DMS79 treated with DMSO at 0.1 percent for 48 hours (cell line): ENCODE results near the gene FOXN3.
A peak's percentile ranks its signal among the peaks of the same experiment; 100 is the strongest.

Source experiments
- DNase-seq: peaks from one replicate; lab custom pipeline; 2025; lab: John Stamatoyannopoulos, UW

FOXN3 gene

DNA sequence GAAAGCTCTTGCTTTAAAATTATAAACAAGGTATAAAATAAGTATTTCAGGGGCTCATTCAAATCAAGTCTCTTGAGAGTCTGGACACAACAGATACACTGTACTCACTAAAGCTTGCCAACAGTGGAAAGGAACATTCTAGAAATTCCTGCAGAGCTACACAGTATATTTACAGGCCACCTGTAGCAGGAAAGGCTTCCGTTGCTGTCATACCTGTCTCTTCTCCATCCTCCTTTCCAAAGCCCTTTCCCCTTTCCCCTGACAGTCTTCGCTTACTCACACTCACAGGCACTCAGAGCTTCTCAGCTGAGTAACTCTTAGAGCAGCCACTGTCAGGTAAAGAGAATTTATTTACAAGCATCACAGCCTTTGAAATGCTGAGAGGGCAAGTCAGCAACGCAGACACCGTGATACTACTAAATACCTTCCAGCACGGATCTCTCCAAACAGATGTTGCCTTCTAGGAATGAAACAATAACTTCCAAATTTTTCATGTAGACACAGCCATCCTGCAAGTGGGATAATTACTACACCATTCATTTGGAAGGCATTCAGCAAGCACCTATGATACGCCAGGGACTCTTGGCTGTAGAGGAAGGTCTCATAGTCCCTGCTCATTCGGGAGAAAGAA, 167.9 kb downstream of the FOXN3 start:
- peak; percentile 96 for DNase-seq

DNA sequence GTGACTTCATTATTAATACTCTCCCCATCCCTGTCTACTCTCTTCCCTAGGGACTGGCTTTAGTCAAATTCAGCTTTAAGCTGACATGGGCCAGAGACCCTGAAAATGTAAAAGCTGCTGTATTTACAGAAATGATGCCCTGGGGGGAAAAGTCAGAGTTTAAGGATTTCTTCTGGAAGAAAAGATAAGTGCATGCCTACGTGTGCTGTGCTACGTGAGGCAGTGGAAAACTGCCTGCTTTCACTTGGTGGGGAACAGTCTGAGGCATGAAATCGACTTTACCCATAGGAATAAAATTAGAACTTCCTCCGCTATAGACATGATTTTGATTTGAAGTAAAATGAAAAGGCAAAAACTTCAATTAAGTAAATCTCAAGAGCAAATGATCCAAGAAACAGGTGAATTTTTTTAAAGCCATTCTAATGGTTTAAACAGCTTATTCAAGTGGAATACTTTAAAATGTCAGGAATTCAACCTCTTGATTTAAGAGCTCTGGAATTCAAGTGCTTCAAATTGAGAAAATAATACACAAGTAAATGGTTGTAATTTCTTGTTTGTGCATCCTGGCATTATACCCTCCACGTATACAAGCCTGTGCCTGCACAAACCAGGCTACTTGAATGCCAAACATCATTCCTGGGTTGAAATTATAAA, 168.5 kb downstream of the FOXN3 start:
- peak; percentile 96 for DNase-seq

DNA sequence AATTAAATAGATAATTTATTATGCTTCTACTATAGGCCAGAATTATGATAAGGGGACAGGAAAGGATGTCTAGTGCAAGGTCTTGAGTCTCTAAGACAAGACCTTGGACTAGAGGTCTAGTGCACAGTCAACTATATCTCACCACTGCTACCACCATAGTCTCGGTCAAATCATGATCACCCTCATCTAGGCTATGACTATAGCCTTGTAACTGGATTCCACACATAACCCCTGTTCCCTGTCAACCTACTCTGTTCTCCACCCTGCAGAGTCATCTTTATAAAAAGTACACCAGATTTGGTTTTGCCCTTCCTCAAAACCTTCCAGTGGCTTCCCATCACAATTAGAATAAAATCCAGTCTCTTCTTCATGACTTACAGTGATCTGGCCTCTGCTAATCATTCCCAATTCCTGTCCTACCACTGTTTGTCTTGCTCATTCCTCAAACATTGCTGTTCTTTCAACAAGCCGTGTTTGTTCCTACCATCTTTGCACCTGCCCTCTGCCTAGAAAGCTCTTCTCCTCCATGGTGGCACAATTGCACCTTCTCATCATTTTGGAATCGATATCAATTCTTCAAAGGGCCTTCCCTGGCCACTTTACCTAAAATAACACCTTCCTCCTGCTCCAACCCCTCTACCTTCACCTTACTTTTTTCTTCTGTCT, 169.4 kb downstream of the FOXN3 start:
- DNase-seq: peak; percentile 45

DNA sequence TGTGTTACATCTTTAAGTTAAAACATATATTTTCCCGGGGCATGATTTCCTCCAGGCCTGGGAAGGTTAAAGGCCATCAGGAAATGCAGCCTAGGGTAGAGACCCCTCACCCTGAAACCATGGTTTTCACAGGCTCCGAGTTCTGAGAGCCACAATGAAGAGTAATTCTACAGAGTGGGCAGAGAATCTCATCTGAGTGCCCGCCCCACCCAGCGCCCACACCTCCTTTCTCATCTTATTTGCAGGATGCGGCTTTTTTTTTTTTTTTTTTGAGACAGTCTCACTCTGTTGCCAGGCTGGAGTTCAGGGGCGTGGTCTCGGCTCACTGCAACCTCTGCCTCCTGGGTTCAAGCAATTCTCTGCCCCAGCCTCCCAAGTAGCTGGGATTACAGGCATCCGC, 170.7 kb downstream of the FOXN3 start:
- DNase-seq: no peak

DNA sequence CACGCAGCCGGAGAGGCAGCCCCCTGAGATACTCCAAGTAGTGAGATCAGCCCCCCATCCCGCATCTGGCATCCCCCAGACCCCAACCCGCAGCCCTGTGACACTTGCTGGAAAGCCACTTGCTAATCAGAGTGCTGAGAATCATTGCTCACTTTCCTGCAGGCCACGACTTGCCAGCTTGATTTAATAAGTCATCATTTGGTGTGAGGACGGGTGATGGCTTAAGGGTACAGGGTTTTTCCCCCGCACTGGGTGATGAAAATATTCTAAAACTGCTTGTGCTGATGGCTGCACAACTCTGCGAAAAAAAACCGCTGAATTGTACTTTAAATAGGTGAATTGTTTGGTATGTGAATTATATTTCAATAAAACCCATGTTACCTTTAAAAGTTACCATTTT, 171.2 kb downstream of the FOXN3 start:
- no peak for DNase-seq

DNA sequence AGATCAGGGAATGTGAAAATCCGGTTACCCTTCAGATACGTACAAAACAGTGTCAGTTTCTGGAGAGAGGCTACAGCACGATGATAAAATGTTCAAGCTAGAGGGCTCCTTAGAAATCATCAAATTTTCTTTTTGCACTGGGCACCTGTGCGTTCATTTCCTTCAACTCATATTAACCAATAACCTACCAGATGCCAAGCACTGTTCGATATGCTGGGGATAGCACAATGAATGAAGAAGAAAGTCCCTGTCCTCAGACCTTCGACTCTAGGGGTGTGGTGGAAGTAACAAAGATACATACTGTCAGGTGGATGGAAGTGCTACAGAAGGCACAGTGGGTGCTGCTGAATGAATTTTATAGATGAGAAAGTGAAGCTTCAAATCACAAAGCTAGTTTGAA, 172.3 kb downstream of the FOXN3 start:
- DNase-seq: no peak

DNA sequence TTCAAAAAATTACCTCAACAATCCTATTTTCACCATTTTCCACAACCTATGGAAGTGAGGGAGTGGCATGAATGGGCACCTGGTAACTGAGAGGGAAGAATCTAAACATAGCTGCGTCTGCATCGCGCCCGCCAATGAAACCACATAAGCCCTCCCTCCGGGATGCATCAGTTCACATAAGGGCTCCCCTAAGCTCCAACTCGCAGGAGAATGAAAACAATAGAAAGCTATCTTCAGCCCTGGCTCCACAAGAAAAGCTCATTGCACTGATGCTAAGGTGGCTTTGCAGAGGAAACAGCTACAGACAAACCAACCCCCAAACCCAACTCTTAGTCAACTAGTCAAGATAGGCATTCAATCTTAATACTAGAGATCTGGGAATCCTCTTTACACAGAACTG, 173.3 kb downstream of the FOXN3 start:
- no peak for DNase-seq

DNA sequence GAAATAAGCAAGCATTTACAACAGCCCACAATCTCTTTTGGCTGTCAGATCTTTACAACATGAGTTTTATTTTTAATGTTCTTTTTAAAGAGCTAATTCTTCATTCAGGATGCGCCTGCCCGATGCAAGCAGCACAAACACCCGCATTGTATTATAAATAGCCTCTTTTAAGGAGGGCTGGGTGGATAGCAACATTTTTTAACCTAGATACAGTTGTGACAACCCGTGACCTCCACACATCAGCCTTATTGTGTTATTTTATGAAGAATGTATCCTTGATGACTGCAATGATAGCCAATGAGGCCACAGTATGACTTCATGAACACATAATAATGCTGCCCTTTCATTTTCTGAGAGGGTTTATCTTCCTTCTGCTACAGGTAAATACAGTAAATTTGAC, 173.7 kb downstream of the FOXN3 start:
- no peak for DNase-seq

DNA sequence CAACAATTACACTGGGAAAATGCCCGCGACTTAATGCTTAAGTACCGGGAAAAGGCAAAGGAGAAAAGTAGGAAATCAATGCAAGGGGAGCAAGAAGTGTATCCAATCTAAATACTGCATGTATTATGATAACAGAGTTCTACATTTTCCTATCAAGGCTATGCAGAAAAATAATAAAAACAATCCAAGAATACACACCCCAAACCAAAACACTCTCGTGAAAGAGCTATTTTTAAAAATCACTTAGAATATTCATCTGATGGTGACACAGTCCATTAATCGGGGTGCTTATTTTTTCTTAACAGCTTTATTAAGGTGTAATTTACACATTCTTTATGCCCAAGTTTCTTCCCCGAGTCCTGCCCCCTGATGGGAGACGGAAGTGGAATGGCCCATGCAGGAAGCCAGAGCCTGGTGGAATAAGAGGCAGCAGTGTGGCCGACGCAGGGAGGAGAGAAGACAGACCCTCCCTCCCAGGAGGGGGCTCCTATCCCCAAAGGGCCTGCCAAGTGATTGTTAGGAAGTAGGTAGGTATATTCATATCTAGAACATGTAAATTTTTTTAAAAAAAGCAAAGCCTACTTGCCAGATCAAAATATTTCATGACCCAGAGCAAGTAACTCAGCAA, 174.3 kb downstream of the FOXN3 start:
- no peak for DNase-seq

DNA sequence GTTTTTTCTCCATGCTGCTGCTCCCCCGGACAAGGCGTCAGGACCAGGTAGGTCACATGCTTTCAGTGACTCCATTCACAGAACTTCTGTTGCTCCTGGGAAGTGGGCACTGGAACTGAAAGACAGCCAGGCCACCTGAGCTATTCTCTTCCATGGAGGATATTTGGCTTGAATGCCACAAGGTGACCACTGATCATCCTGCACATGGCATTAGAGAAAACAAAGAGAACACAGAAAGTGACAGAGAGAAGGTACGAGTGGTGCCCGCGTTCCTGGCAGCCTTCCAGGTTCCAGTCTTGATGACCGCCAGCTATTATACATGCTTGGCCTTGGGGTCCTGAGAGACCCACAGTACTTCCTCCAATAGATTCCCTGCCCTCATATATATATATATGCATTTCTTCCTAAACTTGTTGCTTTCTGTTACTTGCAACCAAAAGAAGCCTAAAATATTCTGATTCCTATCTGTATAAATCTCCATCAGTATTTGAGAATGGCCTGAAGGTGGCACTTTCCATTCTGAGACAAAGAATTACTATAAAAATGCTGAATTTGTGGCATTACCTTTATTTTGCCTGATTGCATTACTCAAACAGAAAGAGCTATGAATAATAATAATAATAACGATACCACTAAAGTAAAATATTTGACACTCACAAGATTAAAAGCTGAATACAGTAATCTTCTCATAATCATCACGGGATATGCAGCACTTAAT, 174.9 kb downstream of the FOXN3 start:
- DNase-seq: no peak

DNA sequence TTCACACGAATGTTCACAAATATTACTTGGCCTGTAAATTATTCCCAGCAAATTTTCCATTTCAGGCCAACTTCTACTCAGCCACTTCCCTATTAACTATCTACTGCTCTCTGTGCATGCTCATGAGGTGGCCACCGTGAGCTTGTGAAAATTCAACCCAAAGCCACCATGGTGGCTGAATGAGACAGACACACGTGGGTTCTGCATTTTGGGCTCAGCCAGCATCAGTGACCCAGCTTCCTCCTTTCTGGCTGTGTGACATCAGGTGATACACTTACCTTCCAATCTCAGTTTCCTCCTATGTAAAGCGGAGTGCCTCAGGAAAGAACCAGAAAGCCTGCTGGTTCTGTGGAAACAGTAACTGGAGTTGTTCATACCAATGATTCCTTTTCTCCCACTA, 175.8 kb downstream of the FOXN3 start:
- DNase-seq: no peak

DNA sequence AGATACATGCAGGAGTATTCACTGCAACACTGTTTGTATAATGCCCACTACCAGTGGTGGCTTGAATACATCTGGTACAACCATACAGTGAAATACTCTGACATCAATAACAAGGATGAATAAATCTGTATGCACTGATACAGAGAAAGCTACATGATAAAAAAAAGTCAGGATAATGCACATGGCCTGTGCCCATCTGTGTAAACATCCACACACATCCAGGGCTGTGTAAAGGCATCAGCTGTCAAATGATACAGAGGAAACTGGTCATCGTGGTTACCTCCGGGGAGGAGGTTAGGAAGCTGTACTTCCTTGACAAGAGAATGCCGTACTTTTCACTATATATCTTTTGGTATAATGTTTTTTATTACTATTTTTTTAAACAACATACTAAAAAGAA, 176.6 kb downstream of the FOXN3 start:
- DNase-seq: no peak

DNA sequence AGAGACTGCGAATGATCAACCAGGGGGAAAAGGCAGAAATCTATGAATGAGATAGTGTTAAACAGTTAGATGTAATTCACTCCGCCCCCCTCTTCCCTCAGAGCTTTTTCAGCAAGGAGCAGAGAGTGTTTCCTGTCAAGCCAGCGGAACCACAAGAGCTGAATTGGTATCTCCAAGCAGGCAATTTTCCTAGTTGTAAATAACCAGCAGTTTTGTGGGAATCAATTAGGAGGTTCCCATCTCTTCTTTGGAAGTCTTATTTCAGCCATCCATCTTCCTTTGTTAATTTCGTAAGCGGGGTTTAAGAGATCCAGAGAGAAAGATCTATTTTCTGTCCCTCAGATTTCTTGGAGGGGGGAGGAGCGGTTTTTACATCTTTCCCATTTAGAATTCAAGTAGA, 178.0 kb downstream of the FOXN3 start:
- peak; percentile 29 for DNase-seq

DNA sequence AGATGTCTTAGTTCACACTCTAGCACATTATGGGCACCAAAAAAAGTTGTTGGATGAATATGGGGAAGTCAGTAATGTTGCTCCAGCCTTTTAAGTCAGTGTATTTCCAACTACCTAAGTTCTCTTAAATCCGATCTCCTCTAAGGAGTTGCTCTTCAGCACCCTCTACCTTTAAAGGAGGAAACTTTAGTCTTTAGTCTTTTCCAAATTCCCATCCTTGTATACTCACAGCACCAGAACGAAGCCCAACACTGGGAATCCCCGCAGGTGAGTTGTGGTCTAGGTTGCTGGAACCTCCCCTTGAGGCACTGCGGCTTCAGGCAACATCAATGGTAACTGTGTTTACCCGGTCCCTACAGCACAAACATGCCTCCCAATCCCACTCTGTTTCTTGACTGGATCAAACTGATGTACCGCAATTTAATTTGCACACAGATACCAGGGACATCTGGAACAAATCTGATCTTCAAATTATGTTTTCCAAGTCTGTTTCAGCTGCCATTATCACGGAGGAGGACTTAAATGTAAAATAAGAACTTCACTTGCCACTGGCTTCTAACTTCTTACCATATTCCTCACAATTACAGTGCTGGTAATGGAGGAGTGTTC, 179.0 kb downstream of the FOXN3 start:
- DNase-seq: no peak

DNA sequence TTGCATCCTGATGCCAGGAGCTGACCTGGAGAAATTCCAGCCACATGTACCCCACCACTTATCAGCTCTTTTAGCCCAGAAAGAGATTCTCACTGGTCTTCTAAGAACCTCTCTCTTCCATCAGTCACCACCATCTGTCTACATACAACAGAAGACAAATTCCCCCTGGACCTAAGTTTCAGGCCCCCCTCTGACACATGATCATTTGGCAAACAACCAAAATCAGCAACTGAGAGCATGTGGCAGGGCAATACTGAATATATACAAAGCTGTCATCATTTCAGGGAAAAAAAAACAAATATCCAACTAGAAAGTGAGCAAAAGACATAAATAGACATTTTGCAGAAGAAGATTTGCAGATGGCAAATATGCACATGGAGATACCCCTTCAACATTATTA, 180.2 kb downstream of the FOXN3 start:
- DNase-seq: no peak

DNA sequence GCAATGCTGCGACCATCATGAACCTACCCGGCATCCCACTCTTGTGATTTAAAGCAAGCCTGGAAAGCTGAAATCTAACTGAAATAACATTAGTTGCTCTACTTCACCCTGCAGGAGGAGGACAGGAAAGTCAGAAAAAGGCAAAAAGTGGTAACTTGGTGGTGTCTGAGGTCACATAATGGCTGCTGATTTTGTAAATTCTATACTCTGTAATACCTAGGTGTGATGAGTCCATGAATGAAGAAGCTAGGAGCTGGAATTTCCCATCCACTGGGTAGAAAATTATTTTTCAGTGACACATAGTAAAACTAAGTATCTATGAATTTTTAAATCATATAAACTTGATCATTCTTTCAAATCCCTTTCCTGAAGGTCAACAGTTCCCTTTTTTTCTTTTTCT, 183.8 kb downstream of the FOXN3 start:
- DNase-seq: no peak

DNA sequence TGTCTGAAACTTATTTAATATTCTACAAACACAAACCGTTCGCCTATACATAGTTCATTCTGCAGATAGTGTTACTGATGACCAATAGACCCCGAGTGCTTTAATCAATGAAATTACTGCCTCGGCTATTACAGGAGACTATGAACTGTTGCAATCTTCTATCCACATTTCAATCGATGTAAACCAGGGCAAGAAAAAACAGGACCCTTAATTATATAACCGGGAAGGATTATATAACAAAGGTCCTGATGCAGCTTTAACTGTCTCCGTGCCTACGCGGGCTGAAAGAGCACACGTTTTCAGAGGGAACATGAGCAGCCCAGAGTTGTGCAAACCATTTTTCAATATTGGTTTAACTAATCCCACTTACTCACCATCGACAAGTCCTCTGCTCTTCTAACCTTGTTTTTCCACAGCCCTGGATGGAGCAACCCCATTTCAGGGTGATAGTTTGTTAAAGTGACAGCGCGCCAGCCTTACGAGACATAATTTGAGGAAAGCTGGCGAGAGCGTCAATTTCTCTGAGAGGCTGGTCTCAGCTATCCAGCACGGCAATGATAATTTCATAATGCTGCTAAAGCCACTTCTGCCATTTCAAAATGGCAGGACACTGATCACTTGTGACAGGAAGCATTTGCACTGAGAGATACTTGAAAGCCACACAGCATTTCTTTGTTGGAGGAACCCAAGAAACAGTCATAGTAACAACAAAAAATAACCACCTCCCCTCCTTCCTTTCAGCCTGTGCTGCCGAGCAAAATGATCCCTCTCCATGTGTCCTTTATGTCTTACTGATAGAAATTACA, 184.6 kb downstream of the FOXN3 start:
- no peak for DNase-seq

DNA sequence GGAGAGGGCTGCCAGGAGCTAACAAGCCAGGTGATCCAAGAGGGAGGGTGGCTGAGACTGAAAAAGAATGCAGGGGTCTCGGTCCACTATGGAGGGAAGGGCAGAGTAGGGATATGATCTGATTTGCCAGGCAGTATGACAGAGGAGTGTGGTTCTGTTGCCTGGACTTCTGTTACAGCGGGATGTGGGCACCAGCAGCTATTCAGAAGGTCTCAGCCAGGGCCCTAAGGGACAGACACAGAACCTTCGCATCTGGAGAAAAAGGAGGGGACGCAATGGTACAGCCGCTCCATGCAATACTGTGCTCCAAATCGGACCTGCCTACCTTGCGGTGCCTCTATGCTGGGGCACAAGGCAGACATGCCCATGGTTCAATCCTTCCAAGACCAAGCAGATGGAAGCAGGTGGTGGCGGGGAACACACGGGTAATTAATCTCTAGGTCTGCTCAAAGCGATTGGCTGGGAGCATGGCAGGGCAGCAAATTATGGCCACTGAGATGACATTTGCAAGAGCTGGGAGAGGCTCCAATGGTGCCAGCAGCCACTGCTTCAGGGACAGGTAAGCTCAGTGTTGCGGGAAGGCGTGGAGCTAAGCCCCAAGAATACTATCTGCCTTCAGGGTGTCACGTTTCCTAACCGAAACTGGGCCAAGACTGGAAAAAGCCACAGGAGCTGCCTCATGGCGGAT, 185.5 kb downstream of the FOXN3 start:
- DNase-seq: no peak

DNA sequence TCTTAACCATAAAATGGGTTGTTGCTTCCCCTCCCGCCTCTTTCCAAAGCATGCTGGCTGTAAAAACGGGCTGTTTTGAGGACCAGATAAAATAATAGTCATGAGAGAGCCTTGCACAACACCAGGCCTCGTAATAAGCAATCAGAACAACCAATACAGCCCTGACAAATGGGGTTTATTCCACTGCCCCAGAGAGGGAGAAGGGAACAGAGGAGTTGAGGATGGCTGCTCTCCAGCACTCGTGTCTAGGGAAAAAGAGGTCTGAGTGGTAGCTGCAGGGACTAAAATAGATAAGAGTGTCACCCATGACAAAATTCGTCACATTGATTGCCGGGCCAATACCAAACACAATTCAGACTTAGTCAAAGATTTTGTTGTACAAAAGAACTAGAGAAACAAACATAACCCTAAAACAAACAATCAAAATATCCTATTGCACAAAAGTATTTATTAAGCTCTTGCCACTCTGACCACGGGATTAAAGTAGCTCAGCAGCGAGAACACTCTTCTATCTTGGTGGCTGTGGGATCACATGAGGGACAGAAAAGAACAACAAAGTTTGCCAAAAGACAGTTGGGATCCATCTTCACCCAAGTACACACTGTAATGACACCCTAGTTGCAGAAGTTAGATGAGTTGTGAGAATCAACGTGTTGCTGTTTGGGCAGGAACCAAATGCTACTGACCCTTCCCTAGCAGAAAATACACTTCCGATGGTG, 188.0 kb downstream of the FOXN3 start:
- no peak for DNase-seq

DNA sequence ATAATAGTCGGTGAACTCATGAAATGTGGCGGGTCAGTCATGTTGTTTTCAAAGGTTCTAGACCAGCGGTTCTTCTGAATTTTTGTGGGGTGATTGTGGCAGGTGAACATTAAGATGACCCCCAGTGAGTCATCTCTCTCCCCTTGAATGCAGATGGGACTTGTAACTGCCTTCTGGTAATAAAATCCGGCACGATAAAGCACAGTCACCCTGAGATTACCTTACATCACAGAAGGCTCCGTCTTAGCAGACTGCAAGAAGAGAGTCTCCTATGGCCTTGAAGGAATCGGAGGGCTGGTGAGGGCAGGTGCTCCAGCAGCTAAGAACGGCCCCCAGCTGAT, 189.6 kb downstream of the FOXN3 start:
- DNase-seq: no peak
